C4-2B (cell line): ENCODE measurements around the gene MSL3B.

ENCODE experiments used
- CTCF ChIP-seq: fragments of 450-650 bp; conservative IDR thresholded peaks from 2 replicates; pipeline ENCODE4 v1.5.1; 2017; ENCODE audit warnings: mild to moderate bottlenecking
- ZFX ChIP-seq: fragments of 450-650 bp; IDR thresholded peaks from 2 replicates; pipeline ENCODE4 v1.6.1; 2017

GRCh38 chr2:233838726-233839446 lies 29.3 kb downstream of the MSL3B start:
- TF ChIP-seq CTCF (no peak), ZFX (no peak)
